ENCODE results near the gene TTC32.

DNA sequence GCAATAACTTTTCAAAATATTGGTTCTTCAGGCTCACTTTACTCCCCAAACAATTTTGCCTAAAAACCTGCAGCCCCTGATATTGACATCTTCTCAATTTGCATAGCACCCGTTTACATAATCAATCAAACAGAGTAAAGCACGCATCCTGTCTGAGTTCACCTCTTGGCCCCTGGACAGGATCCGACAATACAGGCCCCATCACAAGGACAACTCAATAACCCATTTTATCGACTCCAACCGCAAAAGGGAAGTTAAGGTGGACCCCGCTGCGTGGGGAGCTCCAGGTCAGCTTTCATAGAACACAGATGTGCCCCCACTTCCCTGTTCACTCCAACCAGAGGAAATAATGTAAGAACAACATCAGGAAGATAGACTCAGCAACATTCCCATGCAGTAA is 44.7 kb downstream of the TTC32 start:
- TF ChIP-seq CTCF (IDR thresholded peaks at IDR 0.05) (no peak), EZH2 (IDR thresholded peaks at IDR 0.05) (no peak)
